TTC549 (cell line): ENCODE measurements around the gene MORC1.
"Not testable (repeated sequence)": the region's sequence is repeated elsewhere in the genome, so short reads cannot be mapped to it uniquely, and the experiment has no call there.

Source experiments
- FAIRE-seq: peaks from 2 replicates; lab custom pipeline; 2012; peaks lifted over from hg19 to GRCh38; lab: Jason Lieb, UNC

Gene MORC1

DNA sequence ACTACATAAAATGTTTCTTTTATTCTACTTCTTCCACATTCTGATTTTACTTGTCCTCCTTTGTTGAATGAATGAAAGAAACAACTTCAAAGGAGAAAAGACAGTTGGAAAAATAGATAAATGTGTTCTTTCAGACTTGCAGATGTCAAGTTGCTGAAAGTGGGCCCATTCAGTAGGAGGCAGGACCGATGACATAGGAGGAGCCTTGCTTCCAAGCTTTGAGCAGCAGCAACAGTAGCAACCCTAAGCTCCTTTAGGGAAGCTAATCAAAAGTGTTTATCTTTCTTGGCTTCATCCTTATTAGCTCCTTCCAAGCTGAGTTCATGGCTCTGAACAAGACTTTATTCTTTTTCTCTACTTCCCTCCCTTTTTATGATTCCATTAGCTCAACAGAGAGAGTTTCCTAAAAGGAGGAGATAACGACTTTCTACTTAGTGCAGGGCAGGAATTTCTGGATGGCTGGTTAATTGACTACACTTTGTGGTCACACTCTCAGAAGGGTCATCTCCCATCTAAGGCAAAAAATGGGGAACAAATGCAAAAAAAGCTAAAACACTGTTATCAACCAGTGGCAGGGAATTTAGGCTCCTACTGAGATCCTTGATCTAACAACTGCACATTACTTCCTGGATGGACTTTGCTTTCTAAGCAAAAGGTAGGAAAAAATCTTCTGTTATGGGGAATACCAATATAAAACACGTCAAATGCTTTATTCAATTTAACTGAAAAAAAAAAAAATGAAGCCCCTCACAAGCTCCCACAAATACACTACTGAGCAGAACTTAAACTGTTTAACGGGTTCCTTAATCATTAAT, 4.8 kb downstream of the MORC1 start:
- FAIRE-seq: no peak

DNA sequence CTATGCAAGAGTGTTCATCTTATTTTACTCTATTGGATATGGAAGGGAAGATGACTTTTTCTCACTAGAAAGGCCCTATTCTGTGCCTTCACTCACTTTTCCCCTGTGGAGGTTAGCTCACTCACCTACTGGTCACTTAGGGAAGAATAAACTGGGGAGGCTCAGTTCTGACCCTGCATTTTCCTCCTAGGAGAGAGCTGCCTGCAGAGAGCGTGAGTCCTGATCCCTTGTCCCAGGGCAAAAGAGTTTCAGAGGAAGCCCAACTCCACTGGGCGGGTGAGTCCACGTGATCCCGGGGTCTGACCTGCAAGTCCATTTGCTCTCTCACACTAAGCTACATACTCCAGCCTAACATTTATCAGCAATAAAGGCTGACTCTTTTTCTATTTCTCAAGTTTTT, 8.4 kb downstream of the MORC1 start:
- FAIRE-seq: no peak

DNA sequence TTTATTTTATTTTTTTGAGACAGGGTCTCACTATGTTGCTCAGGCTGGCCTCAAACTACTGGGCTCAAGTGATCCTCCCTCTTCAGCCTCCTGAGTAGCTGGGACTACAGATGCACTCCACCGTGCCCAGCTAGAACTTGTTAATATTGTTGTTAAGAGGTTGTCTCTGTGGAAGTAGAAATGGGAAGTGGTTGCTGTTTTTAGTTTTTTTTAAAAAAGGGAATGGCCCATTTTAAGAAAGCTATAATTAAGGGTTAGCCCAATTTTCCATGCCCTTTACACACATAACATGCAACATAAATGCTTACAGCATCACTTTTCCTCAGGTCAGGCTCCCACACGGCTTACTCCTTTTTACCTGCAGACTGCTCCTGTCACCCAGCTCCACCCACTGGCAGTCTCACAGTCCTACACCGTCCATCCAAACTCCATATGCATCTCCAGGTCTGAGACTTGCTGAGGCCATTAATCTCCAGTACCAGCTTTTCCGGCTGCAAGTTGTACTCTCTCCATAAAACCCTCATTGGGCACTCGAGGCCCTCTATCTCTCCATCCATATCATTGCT, 19.8 kb downstream of the MORC1 start:
- no peak for FAIRE-seq

DNA sequence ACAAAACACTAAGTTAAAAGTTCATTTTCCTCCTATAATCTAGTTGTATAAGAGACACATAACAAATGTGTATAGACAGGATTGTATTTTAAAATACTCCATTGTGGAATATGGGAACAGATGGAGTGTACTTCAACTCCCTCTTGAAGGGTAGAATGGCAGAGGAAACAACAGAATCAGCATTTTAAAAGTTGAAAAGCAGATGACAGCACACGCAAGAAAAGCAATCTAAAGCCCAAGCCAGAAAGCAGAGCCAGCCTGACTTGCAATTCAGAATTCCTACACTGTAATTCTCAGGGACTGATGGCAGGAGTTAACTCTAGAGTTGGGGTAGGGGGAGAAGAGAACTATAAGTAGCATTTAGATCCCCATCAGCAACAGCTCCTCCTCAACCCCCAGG, 22.8 kb downstream of the MORC1 start:
- FAIRE-seq: no peak

DNA sequence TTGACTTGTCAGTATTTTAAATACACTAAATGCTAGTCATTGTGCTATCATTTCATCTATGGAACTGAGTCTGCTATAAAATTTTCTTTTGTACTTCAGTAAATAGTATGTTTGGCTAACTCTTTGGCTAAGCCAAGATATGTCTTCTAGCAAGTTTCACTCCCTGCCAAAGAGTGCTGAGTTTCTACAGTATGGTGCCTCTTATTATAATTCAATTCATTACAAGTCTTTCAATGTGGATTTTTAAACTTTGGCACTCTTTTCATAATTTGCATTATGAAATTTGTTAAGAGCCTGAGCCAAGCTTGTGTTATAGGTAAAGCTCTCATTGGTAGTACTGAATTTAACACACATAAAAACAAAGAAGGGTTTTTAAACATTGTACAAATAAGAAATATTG, 24.4 kb downstream of the MORC1 start:
- FAIRE-seq: no peak

DNA sequence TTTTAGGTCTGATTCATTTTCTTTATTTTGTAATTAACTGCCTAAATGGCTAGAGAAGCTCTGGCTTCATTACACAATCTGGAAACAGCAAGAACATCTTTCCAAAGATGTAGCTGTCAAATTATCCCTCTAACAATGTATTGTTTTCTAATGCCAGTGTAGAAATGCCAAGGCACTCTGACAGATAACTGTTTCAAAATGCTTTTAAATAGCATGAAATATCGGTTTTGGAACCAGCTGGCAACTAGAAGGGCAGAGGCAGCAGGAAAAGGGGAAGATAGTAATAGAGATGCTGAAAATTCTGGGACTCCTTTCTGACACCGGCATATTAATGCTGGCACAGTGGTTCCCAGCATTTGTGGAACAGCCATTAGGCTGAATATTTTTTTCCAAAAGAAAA, 26.1 kb downstream of the MORC1 start:
- no peak for FAIRE-seq

DNA sequence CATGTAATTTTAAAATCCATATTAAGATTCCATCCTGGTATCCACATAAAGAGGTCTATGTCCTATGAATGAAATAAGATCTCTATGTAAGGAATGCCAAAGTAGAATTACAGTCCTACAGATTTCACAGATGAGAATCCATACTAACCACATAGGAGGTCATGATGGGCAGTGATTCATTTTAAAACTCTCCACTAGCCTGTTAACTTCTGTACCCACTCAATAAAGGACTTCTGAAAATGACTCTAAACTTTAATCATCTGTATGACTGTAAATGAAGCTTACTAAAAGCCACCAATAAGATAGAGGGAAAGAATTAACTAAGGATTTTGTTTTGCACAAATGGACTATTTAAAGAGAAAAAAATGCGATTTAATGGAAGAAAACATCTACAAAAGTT, 28.7 kb downstream of the MORC1 start:
- no peak for FAIRE-seq

DNA sequence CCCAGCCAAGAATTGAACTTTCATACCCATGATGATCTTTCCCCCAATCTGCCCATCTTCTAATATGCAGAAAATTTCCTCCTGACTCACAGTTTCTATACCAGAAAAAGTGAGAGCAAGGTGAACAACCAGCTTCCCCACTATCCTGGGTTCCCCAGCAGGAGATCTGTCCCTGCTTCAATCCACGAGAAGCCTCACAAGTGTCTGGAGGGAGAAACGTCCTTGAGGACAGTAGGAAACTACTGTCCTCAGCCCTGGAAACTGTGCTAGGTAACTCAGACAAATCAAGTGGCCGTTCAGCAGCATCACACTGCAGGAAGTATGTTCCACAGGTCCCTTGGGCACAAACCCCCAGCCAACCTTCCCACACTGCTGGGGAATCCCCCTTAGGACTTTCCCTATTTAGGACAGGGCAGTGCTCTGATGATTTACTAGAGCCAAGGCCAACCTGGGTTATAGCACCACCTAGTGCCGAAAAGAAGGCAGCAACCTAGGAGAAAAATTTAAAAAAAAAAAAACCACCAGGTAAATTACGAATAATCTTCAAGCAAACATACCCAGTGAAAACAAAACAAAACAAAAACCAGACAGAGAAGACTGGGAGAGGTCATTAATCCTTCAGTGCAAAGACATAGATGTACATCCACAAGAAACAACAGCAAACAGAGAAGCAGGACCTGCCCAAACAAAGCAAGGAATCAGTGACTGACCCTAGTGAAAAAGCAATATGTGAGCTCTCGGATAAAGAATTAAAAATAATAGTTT, 36.0 kb downstream of the MORC1 start:
- FAIRE-seq: no peak

DNA sequence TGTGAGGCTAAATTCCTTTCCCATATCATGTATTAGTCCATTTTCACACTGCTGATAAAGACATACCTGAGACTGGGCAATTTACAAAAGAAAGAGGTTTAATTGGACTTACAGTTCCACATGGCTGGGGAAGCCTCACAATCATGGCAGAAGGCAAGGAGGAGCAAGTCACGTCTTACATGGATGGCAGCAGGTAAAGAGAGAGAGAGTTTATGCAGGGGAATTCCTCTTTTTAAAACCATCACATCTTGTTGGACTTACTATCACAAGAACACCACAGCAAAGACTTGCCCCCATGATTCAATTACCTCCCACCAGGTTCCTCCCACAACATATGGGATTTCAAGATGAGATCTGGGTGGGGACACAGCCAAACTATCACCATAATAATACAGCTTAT, 37.8 kb downstream of the MORC1 start:
- FAIRE-seq: not testable (repeated sequence)

DNA sequence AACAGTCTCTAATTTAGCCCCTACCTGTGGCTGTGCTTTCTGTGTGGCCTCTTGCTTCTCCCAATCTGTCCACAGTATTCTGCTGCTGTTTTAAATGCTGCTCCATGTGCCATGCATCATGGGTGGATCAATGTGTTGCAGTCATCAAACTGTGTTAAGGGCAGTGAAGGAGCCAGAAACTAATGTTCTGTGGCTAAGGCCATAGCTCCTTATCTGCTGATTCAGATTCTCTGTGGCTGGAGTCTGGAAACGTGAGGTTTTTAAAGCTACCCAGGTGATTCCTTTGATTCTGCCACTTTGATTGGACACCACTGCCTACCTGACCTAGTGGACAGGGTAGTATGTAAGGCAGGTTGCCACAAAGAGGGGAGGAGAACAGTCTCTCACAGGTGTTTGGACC, 44.8 kb downstream of the MORC1 start:
- no peak for FAIRE-seq

DNA sequence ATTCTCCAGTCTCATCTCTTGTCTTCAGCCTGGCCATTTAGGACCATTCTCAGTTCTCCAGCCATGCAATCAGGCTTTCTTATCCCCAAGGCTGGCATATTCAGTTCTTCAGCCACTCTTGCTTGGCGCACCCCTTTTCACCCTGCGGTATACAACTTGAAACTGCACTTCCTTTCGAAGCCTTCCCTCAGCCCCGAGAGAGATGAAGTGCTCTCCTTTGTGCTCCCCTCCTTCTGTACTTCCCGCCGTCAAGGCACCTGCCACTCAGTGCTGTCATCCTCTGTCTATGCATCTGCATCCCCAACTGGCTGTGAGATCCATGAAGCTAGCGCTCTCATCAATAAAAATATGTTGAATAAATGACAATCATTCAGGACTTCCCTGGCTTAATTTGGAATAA, 45.7 kb downstream of the MORC1 start:
- FAIRE-seq: no peak

DNA sequence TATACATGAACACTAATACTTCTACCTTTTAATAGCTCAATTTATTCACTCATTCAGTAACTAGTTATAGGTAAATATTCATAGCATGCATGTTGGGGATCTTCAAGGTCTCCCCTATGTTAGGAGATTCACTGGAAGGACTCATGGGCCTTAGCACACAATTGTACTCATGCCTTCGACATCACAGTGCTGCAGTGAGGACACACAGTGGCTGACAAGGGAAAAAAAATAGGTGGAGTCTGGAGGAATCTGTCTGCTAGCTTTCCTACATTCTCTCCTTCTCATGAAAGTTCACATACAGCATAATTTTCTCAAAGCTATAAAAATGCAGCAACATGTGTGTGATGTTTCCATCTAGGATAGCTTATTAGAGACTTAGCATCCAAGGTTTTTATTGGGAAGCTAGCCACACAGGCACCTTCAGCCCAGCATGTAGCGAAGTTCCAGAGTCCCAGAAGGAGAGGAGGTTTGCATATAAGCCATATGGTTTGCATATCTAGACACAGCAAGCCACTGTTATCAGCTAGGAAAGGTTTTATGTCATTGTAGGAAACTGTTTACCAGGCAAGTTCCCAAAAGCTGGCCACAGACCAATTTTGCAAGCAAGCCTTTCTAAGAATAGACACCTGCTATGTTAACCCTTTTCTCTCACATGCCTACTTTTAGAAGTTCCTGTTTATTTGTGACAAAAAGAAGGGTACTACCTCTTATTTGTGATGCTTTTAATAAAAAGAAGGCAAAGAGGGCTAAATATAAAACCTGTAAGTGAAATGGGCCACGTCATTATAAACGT, 46.4 kb downstream of the MORC1 start:
- FAIRE-seq: no peak

DNA sequence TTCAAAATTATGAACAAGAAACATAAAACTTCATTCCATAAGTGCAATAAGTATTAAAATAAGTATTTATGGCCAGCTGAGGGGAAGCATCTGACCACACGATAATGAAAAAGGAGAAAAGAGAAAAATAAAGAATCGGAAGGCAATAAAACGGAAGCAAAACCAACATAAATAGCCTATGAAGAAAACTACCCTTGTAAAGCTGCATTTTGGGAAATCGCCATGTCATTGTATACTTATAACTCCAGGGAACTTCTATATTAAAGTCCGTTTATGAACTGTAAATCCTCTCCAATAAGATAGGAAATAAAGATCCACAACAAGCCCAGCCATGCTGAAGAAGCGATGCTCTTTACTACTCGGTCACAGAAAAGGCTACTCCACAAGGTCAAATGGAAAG, 47.7 kb downstream of the MORC1 start:
- FAIRE-seq: no peak

DNA sequence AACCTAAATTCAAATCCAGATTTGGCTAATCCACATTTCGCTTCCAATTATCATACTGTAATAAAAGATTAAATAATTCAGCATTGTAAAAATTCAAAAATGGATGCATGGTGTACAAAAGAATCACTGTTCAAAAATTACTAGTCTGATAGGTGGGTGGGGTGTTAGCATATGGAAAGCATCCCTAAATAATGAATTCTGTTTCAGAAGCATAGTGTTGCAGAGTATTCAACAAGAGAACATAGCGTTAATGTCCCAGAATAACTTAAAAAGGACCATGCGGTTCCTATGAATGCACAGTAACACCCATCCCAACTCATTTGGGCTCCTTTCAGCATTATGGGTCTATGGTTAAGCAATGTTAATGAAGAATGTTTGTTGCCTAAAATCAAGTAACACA, 51.1 kb downstream of the MORC1 start:
- FAIRE-seq: no peak

DNA sequence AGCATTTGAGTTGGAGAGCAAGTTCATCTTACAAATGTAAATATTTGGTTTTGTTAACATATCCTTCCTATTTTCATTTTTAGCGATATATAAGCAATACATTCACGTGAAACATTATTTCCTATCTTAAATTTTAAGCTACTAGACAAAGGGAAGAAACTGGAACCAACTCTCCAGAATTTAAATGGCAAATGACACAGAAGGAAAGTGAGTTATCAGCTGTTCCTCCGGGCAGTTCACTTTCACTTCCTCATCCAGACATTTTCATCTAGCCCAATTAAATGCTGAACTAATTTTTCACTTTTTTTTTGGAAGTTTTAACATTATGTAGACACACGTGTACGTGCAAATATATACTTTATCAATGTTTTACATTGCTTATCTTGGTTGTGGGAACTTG, 58.7 kb downstream of the MORC1 start:
- FAIRE-seq: no peak

DNA sequence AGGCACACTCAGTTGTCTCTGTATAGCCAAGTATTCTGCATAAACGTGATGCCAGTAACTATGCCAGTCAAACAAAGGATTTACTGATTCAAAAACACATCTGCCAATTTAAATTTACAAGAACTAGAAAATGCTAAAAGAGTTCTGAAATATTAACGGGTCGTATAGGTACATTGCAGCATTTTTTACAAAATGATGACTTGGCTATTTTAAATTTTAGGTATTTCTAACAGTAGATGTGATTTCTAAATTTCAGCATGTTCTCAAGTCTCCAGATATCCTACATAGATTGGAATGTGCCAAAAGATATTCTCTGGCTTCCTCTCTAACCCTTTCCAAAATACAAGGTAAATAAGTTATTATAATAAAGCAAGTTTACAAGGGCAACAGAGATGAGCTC, 60.3 kb downstream of the MORC1 start:
- FAIRE-seq: no peak

DNA sequence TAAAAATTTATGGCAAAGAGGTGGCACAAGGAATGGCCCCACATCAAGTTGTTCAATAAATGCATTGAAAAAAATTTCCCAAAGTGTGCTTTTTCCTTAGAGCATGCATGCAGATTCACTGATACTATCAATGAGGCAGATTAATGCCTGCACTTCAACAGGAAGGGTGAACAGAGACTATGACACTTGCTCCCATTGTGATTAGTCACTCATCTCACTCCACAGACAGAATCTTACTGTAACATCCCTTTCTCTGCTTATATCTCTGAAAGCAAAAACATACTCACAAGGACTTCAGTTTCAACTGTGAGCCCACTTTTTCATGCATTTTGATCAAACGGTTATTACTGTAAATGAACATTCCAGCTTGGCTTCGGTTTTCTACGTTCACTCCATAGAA, 60.9 kb downstream of the MORC1 start:
- FAIRE-seq: no peak

DNA sequence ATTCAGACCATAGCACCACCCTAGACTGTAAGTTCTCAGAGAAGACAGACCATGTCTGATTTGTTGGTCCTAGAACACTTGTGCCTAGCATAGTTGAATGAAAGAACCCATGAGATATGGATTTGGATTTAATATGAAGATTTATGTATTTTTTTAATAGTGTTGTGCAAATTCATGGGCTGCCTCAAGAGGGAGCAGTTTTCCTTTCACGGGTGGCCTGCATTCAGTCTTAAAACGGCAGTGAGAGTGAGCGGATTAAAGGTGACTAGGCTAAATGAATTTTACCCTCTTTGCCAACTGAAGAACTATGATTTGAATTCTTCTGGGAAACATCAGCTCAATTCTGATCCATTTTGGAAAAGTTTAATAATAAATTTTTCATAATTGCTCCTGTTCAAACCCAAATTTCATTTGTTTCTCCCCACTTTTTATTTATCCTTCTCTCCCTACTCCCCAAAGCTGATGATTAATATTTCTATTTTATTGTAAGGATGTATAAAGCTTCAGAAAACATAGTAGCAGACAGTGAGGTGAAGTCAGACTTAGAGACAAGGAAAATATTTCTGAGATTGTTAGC, 67.3 kb downstream of the MORC1 start:
- no peak for FAIRE-seq

DNA sequence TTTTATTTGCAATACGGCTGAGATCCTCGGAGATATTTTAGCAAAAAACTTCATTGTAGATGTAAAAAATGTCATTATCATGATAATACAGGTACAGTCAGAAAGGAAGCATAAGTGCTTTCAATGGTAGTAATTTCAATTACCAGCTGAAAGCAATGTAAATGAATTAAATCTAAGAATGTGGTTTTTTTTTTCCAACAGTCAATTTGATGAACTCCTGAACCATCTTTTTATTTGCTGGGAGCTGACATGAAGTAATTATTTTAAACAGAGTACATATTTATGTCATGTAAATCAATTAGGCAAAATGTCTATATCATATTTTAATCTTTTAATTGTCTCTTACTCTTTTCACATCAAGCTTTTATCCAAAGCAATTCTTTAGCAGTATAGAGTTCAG, 70.6 kb downstream of the MORC1 start:
- FAIRE-seq: no peak

DNA sequence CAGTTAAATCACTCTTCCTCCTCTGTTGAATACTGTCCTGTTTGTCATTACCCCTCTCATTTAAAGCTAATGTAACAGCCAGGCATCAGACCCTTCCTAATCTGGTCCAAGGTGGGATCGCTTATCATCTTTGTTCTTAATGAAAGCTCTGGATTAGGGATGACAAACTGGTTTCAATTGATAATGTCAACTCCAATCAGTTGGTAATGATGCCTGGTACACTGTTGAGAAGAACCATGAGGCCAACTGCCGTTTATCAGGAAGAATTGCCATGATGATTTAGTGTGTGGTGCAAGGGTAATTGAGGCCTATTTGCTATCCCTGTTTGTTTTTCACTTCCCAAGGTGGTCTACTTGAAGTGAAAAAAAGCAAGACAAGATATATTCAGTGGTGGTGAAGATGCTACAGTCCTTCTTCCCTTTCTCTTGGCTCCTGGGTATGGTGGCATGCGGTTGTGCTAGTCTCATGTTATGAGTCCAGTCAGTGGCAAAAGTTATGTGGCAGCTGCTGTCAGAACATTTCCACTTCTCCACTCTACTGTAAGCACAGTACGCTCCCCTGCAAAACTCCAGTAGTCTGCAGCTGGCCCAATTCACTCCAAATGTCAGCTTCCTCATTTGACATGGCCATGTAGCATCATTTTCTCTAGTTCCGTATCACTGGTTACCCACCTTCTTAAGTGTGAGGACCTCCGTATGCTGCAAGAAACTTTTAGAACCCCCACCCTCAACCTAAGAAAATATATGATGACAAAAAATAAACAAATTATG, 72.5 kb downstream of the MORC1 start:
- FAIRE-seq: no peak

DNA sequence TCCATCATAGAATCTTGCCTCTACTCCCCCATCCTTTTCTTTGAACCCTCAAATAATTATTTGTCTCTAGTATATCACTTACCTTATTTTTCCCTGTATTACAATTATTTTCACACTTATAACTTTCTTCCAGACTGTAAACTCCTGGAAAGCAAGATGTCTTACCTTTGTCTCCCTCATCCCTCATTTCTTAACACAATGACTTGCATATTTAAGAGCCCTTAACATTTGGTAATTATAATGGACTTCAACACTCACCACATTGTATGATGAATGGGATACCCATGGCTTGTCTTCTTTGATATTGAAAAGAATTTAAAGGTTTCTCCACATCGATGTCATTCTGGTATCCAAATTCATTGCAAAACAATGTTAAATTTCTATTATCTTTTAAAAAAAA, 82.9 kb downstream of the MORC1 start:
- no peak for FAIRE-seq
